GM12891 (cell line): Measurements from ENCODE around the gene TRIO.

Experiments used
- POLR2A ChIP-seq: IDR thresholded peaks from 2 replicates; pipeline ENCODE4 v1.6.1; 2011; ENCODE audit warnings: low read depth, low read length, control low read depth
- POLR2AphosphoS5 ChIP-seq: IDR thresholded peaks from 2 replicates; pipeline ENCODE4 v1.6.1; 2011; ENCODE audit warnings: low read depth, low read length, control low read depth
- SPI1 ChIP-seq: IDR thresholded peaks from 2 replicates; pipeline ENCODE4 v1.6.1; 2011; ENCODE audit warnings: low read depth, low read length, control low read depth
- TAF1 ChIP-seq: IDR thresholded peaks from 2 replicates; pipeline ENCODE4 v1.6.1; 2011; ENCODE audit warnings: low read depth, low read length, control low read depth

DNA sequence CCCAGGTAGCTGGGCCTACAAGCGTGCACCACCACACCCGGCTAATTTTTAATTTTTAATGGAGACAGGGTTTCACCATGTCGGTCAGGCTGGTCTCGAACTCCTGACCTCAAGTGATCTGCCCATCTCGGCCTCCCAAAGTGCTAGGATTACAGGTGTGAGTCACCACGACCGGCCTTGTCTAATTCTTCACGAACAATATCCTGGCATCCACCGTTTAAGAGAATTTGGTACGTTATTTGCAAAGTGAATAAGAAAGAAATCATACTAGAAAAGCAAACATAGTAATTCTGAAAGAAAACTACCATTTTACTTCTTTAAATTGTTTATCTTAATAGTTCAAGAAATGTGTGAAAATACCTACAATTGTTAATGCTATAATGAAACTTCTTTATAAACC is 42.9 kb upstream of the TRIO start:
- TF ChIP-seq POLR2A (no peak), TAF1 (no peak), POLR2AphosphoS5 (no peak), SPI1 (no peak)
